H1 (cell line): ENCODE data around the gene RAD51B. TPM values are rescaled to one million over a fixed set of nuclear protein-coding genes. Genes with fewer than 3 reads are reported as not detected.

Source experiments
- CTCF ChIA-PET: fragments of 300-600 bp; sonication (Branson Sonifier 250); formaldehyde crosslinking; loops from one replicate; lab custom pipeline; 2021; ENCODE audit not compliant: partially characterized antibody; lab: Charles Lee
- POLR2A ChIA-PET: fragments of 300-600 bp; sonication (Branson Sonifier 250); formaldehyde crosslinking; loops from one replicate; lab custom pipeline; 2021; ENCODE audit warnings: inconsistent platforms; ENCODE audit not compliant: partially characterized antibody; lab: Charles Lee
- DNase-seq, 2 experiments: peaks; one replicate each; pipeline versions ENCODE4 v3.0.0 to v3.0.0-alpha.2; 2010 to 2022; ENCODE audit warnings: low spot score in 2 of 2, low read depth in 1 of 2, mixed read lengths in 1 of 2
- FAIRE-seq: peaks from 2 replicates; lab custom pipeline; 2011; peaks lifted over from hg19 to GRCh38; lab: Jason Lieb, UNC
- H2AFZ ChIP-seq: 2 replicates; pipeline ENCODE4 v1.8.1; 2012; ENCODE audit warnings: low read length, inconsistent platforms
- H2AK5ac ChIP-seq: 2 replicates; pipeline ENCODE4 v1.6.1; 2013; ENCODE audit warnings: low read depth, low read length
- H2BK120ac ChIP-seq: replicated peaks from 2 replicates; pipeline ENCODE3; 2013; ENCODE audit warnings: low read depth, low read length, inconsistent platforms
- H2BK12ac ChIP-seq: 2 replicates; pipeline ENCODE4 v1.6.1; 2013; ENCODE audit warnings: low read depth, low read length
- H2BK15ac ChIP-seq: 2 replicates; pipeline ENCODE4 v1.6.1; 2013; ENCODE audit warnings: low read length
- H2BK20ac ChIP-seq: 2 replicates; pipeline ENCODE4 v1.6.1; 2013; ENCODE audit warnings: low read length
- H2BK5ac ChIP-seq: 2 replicates; pipeline ENCODE4 v1.6.1; 2013; ENCODE audit warnings: low read depth, low read length
- H3K14ac ChIP-seq: 2 replicates; pipeline ENCODE4 v1.6.1; 2013; ENCODE audit warnings: inconsistent platforms; ENCODE audit not compliant: insufficient read length
- H3K18ac ChIP-seq: 2 replicates; pipeline ENCODE4 v1.6.1; 2013; ENCODE audit warnings: low read length; ENCODE audit errors: extremely low read depth
- H3K23ac ChIP-seq: 2 replicates; pipeline ENCODE4 v1.6.1; 2013; ENCODE audit warnings: inconsistent platforms; ENCODE audit not compliant: insufficient read length
- H3K23me2 ChIP-seq: 2 replicates; pipeline ENCODE4 v1.6.1; 2013; ENCODE audit warnings: low read depth, low read length
- H3K27ac ChIP-seq: 2 replicates; pipeline ENCODE4 v1.6.1; 2011; ENCODE audit warnings: low read depth, low read length, inconsistent platforms
- H3K27me3 ChIP-seq, 4 experiments: replicated peaks in 1 of 4; 1 replicate in 1 of 4; 2 replicates in 3 of 4; pipeline versions ENCODE4 v1.6.1 to v1.8.1; 2011 to 2013; ENCODE audit warnings: low read length in 3 of 4, mild to moderate bottlenecking in 3 of 4, inconsistent platforms in 2 of 4, mixed read lengths in 2 of 4, moderate library complexity in 1 of 4; ENCODE audit not compliant: control insufficient read depth in 3 of 4, insufficient read depth in 3 of 4; ENCODE audit errors: extremely low read depth in 1 of 4
- H3K36me3 ChIP-seq, 4 experiments: 2 replicates each; pipeline versions ENCODE4 v1.6.1 to v1.8.1; 2011 to 2013; ENCODE audit warnings: mild to moderate bottlenecking in 4 of 4, low read length in 3 of 4, moderate library complexity in 2 of 4, control low read depth in 1 of 4, inconsistent platforms in 1 of 4; ENCODE audit not compliant: insufficient read depth in 4 of 4, control insufficient read depth in 2 of 4
- H3K4ac ChIP-seq: replicated peaks from 2 replicates; pipeline ENCODE3; 2013; ENCODE audit warnings: low read length, low read depth, mixed read lengths, inconsistent platforms; ENCODE audit not compliant: insufficient read length
- H3K4me1 ChIP-seq, 4 experiments: replicated peaks in 1 of 4; 1 replicate in 1 of 4; 2 replicates in 3 of 4; pipeline versions ENCODE4 v1.6.1 to v1.8.1; 2011 to 2013; ENCODE audit warnings: low read length in 3 of 4, inconsistent platforms in 2 of 4, mixed read lengths in 1 of 4; ENCODE audit not compliant: insufficient read depth in 4 of 4, control insufficient read depth in 3 of 4
- H3K4me2 ChIP-seq, 2 experiments: 2 replicates each; pipeline versions ENCODE4 v1.6.1 to v1.8.1; 2011 to 2013; ENCODE audit warnings: low read depth in 2 of 2, low read length in 2 of 2, control low read depth in 1 of 2, inconsistent platforms in 1 of 2, mild to moderate bottlenecking in 1 of 2; ENCODE audit not compliant: insufficient read depth in 1 of 2
- H3K4me3 ChIP-seq, 4 experiments: fragments of 200-600, 300-600 bp in 1 of 4; sonication (generic), shearing (Covaris generic), sonication (Bioruptor Twin) in 1 of 4; 2 replicates each; pipeline versions ENCODE4 v1.5.1 to v1.8.1; 2011 to 2016; ENCODE audit warnings: low read length in 4 of 4, low read depth in 3 of 4, control low read depth in 2 of 4, inconsistent platforms in 2 of 4, mild to moderate bottlenecking in 2 of 4, mixed read lengths in 1 of 4, moderate library complexity in 1 of 4; ENCODE audit not compliant: insufficient read depth in 2 of 4; ENCODE audit errors: extremely low read depth in 1 of 4
- H3K56ac ChIP-seq: replicated peaks from 2 replicates; pipeline ENCODE3; 2013; ENCODE audit warnings: low read depth, mild to moderate bottlenecking, mixed read lengths, low read length, inconsistent platforms; ENCODE audit not compliant: insufficient read length
- H3K79me1 ChIP-seq: 2 replicates; pipeline ENCODE4 v1.6.1; 2013; ENCODE audit warnings: low read depth, low read length, control low read depth
- H3K79me2 ChIP-seq, 2 experiments: 2 replicates each; pipeline versions ENCODE4 v1.6.1 to v1.8.1; 2012 to 2013; ENCODE audit warnings: low read length in 2 of 2, mild to moderate bottlenecking in 2 of 2, inconsistent platforms in 1 of 2; ENCODE audit not compliant: insufficient read depth in 2 of 2, control insufficient read depth in 1 of 2
- H3K9ac ChIP-seq, 4 experiments: replicated peaks in 1 of 4; 1 replicate in 1 of 4; 2 replicates in 3 of 4; pipeline versions ENCODE4 v1.6.1 to v1.8.1; 2011 to 2013; ENCODE audit warnings: low read depth in 3 of 4, low read length in 3 of 4, control low read depth in 2 of 4, mild to moderate bottlenecking in 2 of 4, moderate library complexity in 2 of 4, inconsistent platforms in 1 of 4; ENCODE audit errors: extremely low read depth in 1 of 4
- H3K9me3 ChIP-seq, 2 experiments: 2 replicates each; pipeline versions ENCODE4 v1.6.1 to v1.8.1; 2012 to 2013; ENCODE audit warnings: mild to moderate bottlenecking in 2 of 2, moderate library complexity in 2 of 2, control low read depth in 1 of 2, inconsistent platforms in 1 of 2, low read depth in 1 of 2, low read length in 1 of 2, mixed read lengths in 1 of 2; ENCODE audit not compliant: insufficient read depth in 2 of 2
- H4K20me1 ChIP-seq, 2 experiments: replicated peaks in 1 of 2; 2 replicates each; pipeline versions ENCODE3 to v1.8.1; 2011 to 2013; ENCODE audit warnings: inconsistent platforms in 2 of 2, low read length in 2 of 2, mild to moderate bottlenecking in 1 of 2; ENCODE audit not compliant: insufficient read depth in 2 of 2, control insufficient read depth in 1 of 2
- H4K5ac ChIP-seq: 2 replicates; pipeline ENCODE4 v1.6.1; 2013; ENCODE audit warnings: low read length, low read depth, mixed read lengths, inconsistent platforms; ENCODE audit not compliant: insufficient read length
- H4K8ac ChIP-seq: 2 replicates; pipeline ENCODE4 v1.8.0; 2013; ENCODE audit warnings: mild to moderate bottlenecking, moderate library complexity, low read length, inconsistent platforms; ENCODE audit not compliant: insufficient read depth; ENCODE audit errors: extremely low read depth
- H4K91ac ChIP-seq: replicated peaks from 2 replicates; pipeline ENCODE3; 2013; ENCODE audit warnings: low read length, mixed read lengths, inconsistent platforms; ENCODE audit not compliant: insufficient read length
- CREB1 ChIP-seq: IDR thresholded peaks from 2 replicates; pipeline ENCODE4 v1.6.1; 2012; ENCODE audit warnings: inconsistent platforms
- CTBP2 ChIP-seq: IDR thresholded peaks from 2 replicates; pipeline ENCODE4 v1.7.0; 2011; ENCODE audit warnings: borderline replicate concordance, mild to moderate bottlenecking, moderate library complexity, mixed read lengths, low read length; ENCODE audit not compliant: insufficient read depth, insufficient read length
- KDM5A ChIP-seq: fragments of 200-600 bp; IDR thresholded peaks from 2 replicates; pipeline ENCODE4 v1.7.1; 2012; ENCODE audit warnings: mild to moderate bottlenecking, low read length, inconsistent platforms, mixed read lengths
- POLR2A ChIP-seq, 2 experiments: IDR thresholded peaks; 1 replicate in 1 of 2; 2 replicates in 1 of 2; pipeline ENCODE4 v1.6.1; 2011; ENCODE audit warnings: low read depth in 2 of 2, low read length in 2 of 2, mild to moderate bottlenecking in 2 of 2; ENCODE audit errors: control extremely low read depth in 1 of 2
- POU5F1 ChIP-seq: IDR thresholded peaks from 2 replicates; pipeline ENCODE4 v1.6.1; 2011; ENCODE audit warnings: low read depth, mild to moderate bottlenecking, low read length, moderate library complexity
- TAF7 ChIP-seq: optimal IDR thresholded peaks from 2 replicates; pipeline ENCODE3; 2011; ENCODE audit warnings: low read depth, mild to moderate bottlenecking, inconsistent platforms, low read length, moderate library complexity, borderline replicate concordance
- ZNF274 ChIP-seq: IDR thresholded peaks from 2 replicates; pipeline ENCODE4 v1.7.0; 2012; ENCODE audit warnings: low read length, borderline replicate concordance; ENCODE audit errors: extremely low read depth
- WGBS, 2 experiments: shearing (Covaris generic) in 1 of 2; methylation state at CpG; one replicate each; pipeline versions ENCODE4 v1.1.6 to v1.1.7; 2013 to 2015; ENCODE audit warnings: low lambda C conversion rate in 2 of 2, mixed read lengths in 2 of 2, inconsistent platforms in 1 of 2, low coverage in 1 of 2, missing lambda C conversion rate in 1 of 2; ENCODE audit not compliant: insufficient replicate concordance in 2 of 2, insufficient coverage in 1 of 2, insufficient read length in 1 of 2; ENCODE audit errors: extremely low coverage in 1 of 2, missing lambda C conversion rate in 1 of 2; 5-methylcytosine and 5-hydroxymethylcytosine counted together
- polyA plus RNA-seq, 7 experiments: library from polyadenylated mRNA; depleted of rRNA in 3 of 7; stranded (reverse) in 5 of 7; unstranded in 2 of 7; fragments of >200 nt in 5 of 7; fragments of 200-250 nt in 2 of 7; gene quantifications; 1 replicate in 5 of 7; 2 replicates in 1 of 7; 4 replicates in 1 of 7; pipeline versions ENCODE4 v1.2.1 to v1.2.3, GENCODE V29; 2011 to 2013; ENCODE audit warnings: missing spikeins in 2 of 7, mixed read lengths in 2 of 7
- total RNA-seq: library from RNA; stranded (reverse); fragmentation: NEBNext Ultra II Directional; extraction: Animal tissue kit (Norgen Biotek cat#: 25700); gene quantifications from 2 replicates; pipeline ENCODE4 v1.2.1, GENCODE V29; 2021

Gene RAD51B
- total and polyA plus RNA-seq, 2 of the 8 experiments (the other 6 are each of a cell fraction or from before 2014, with no cell fraction given), result 3.9 to 14.9 TPM

GRCh38 chr14:68602507-68602906 is 782.9 kb downstream of the RAD51B start:
- Histone ChIP-seq H3K4me1 (peaks cover 0 to 7% (median 5%) of the 10 kb centered on the region in 4 experiments; a peak in 5 of 7 replicates), H3K27ac (no peak overlapping the region), H3K9ac (no peak overlapping the region), H4K8ac (no peak overlapping the region), H2BK12ac (no peak overlapping the region), H2BK15ac (no peak overlapping the region), H3K18ac (no peak overlapping the region), H2AK5ac (no peak overlapping the region), H3K9me3 (no peaks in the 10 kb centered on the region), H4K20me1 (no peaks in the 10 kb centered on the region), H2BK20ac (no peak overlapping the region), H4K5ac (no peak overlapping the region), H3K79me2 (no peaks in the 10 kb centered on the region), H2BK120ac (no peak overlapping the region), H3K79me1 (no peaks in the 10 kb centered on the region), H2AFZ (no peak overlapping the region), H3K36me3 (no peaks in the 10 kb centered on the region), H3K23me2 (no peaks in the 10 kb centered on the region), H3K27me3 (no peaks in the 10 kb centered on the region), H2BK5ac (no peak overlapping the region), H3K4me2 (no peak overlapping the region), H3K14ac (no peak overlapping the region), H4K91ac (no peak overlapping the region), H3K4me3 (no peak overlapping the region), H3K56ac (no peak overlapping the region), H3K23ac (no peak overlapping the region), H3K4ac (no peak overlapping the region)
- DNase-seq (no peak), FAIRE-seq (no peak)
- TF ChIP-seq ZNF274 (no peak), TAF7 (no peak), POU5F1 (no peak), POLR2A (IDR thresholded peaks at IDR 0.05; ENCODE audit: control extremely low read depth in 1 of 2, low read depth in 2 of 2, low read length in 2 of 2) (no peak), CTBP2 (no peak), KDM5A (no peak), CREB1 (no peak)
- POLR2A ChIA-PET, result no interaction called here
- CTCF ChIA-PET, result no interaction called here
- WGBS, 2 experiments, result 79% methylated on average over 5 of the region's 5 CpGs; no CpG with 5 or more reads in 1 of the 2 experiments
